ENCODE data around the gene DYNC1I1. TPM values are rescaled to one million over a fixed set of nuclear protein-coding genes. Genes with fewer than 3 reads are reported as not detected.
A peak's percentile ranks its signal among the peaks of the same experiment; 100 is the strongest.

DYNC1I1 gene
- total and polyA plus RNA-seq, 2 experiments from 2014 or later = 1.4 to 4.1 TPM

- TF ChIP-seq EZH2phosphoT487 (IDR thresholded peaks at IDR 0.05; ENCODE audit: unreplicated experiment) (no peak), NANOG (IDR thresholded peaks at IDR 0.05; ENCODE audit: borderline replicate concordance) (no peak), STAT1 (IDR thresholded peaks at IDR 0.05; ENCODE audit: unreplicated experiment) (no peak)
Observed at GRCh38 chr7:96116173-96116572, 343.8 kb downstream of the DYNC1I1 start (continued).

- H3K4me3 Mint-ChIP-seq = no peak overlapping the region
- H3K9me2 ChIP-seq (ENCODE audit: insufficient read depth) = no peaks in the 10 kb centered on the region
- no peak overlapping the region for H2AFZ ChIP-seq
- 0 out of 2 replicates have a peak, but pooled peaks cover 3% of the 10 kb centered on the region for H4K20me1 ChIP-seq (replicated peaks; ENCODE audit: insufficient read depth)
- no peaks in the 10 kb centered on the region for H3K27me3 ChIP-seq (ENCODE audit: insufficient read depth)
- H3K4me2 ChIP-seq = no peak overlapping the region
- ATAC-seq (peak; percentile 84), DNase-seq (ENCODE audit: low spot score) (peak; percentile 17)
- H3K4me1 ChIP-seq (ENCODE audit: insufficient read depth) = no peaks in the 10 kb centered on the region; the same call in 1 of the 2 replicates
- no peak overlapping the region for H3K4me3 ChIP-seq
- H3F3A ChIP-seq (replicated peaks; ENCODE audit: low read depth) = no peaks in the 10 kb centered on the region
- H3K27me3 Mint-ChIP-seq (ENCODE audit: insufficient read depth, low read depth, poor library complexity) = peaks cover 5% of the 10 kb centered on the region
- no peak overlapping the region for H3K27ac ChIP-seq (ENCODE audit: low read depth)
- H3K4me1 Mint-ChIP-seq = peaks cover 31% of the 10 kb centered on the region
- no peak overlapping the region for H3K27ac Mint-ChIP-seq
- H3K9me3 Mint-ChIP-seq = 0 out of 3 replicates have a peak, but pooled peaks cover 5% of the 10 kb centered on the region
- H3K36me3 ChIP-seq (ENCODE audit: insufficient read depth) = no peaks in the 10 kb centered on the region
- TF ChIP-seq ETS1 (IDR thresholded peaks at IDR 0.05) (no peak), REST (IDR thresholded peaks at IDR 0.05; ENCODE audit: unreplicated experiment) (no peak), ZNF114 (CRISPR knock-in tag; IDR thresholded peaks at IDR 0.05) (no peak), CREB1 (CRISPR knock-in tag; IDR thresholded peaks at IDR 0.05; ENCODE audit: low read depth) (no peak), POLR2AphosphoS5 (IDR thresholded peaks at IDR 0.05; ENCODE audit: low read depth) (no peak), EZH2 (IDR thresholded peaks at IDR 0.05; ENCODE audit: low read depth, unreplicated experiment) (no peak), ZNF462 (CRISPR knock-in tag; IDR thresholded peaks at IDR 0.05) (no peak), CTCF (conservative IDR thresholded peaks at IDR 0.05; ENCODE audit: low read depth in 2 of 2) (no peak), STAT1 (IDR thresholded peaks at IDR 0.05; ENCODE audit: unreplicated experiment) (no peak), EZH2phosphoT487 (IDR thresholded peaks at IDR 0.05; ENCODE audit: unreplicated experiment) (no peak), JUNB (IDR thresholded peaks at IDR 0.05; ENCODE audit: unreplicated experiment) (no peak)
- H3K36me3 Mint-ChIP-seq (ENCODE audit: low read depth) = peaks cover 15% of the 10 kb centered on the region
- H3K79me2 ChIP-seq (replicated peaks; ENCODE audit: insufficient read depth) = no peaks in the 10 kb centered on the region
Observed at GRCh38 chr7:96118449-96119001, 346.2 kb downstream of the DYNC1I1 start.

Measured in GM23338 (cell line).